ENCODE results near the gene E4F1. TPM values are rescaled to one million over a fixed set of nuclear protein-coding genes. Genes with fewer than 3 reads are reported as not detected.

E4F1 gene
- total and polyA plus RNA-seq, 4 donors = 4.4 to 19.1 (median 13.7) TPM

DNA sequence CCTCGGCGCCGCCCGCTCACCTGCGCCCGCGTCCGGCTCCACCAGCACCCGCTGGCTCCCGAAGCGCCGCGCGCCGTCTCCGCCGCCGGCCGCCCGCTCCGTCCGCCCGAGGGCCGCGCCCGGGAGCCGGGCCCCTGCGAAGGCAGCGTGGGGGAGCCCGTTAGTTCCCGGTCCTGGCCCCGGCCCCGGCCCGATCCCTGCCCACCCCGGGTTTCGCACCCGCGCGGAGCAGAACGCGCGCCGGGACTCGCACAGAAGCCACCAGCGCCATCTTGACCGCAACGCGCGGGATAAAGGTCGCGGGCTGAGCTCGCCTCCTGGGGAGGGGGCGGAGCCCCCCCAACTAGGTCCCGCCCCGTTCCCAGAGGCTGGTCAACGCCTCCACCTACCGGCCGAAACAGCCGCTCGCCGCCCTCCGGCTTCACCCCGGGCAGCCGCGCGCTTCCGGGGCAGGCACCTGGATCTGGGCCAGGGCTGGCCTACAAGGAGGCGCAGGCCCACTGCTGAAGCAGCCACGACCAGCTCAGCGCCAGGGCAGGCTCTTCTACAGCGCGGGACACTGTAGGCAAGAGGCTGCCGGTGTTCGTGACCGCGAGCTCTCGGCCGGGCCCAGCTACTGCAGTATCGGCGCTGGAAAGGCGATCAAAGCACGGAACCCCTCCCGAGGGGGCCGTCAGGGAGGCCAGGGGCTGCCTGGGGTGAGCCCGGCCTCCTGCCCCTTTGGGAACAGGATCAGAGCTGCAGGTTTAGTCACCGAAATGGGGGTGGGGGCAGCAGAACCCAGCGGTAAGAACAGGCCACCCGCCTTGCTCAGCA lies 28.1 kb downstream of the E4F1 start, which contains the start of gene ECI1:
Gene ECI1 (minus strand): TSS at position 292 of the 816 bp plus-strand sequence. CDS start 21 bp downstream, at position 271.
- H3K4me1 ChIP-seq (ENCODE audit: control insufficient read depth in 4 of 4, insufficient read depth in 4 of 4, low read length in 3 of 4) = peaks cover 6 to 40% (median 37%) of the 10 kb centered on the region in 4 donors
- H3K27ac ChIP-seq (ENCODE audit: low read depth in 1 of 2, low read length in 2 of 2) = peak within 1 kb of the TSS; percentile 81 to 82
- WGBS = under 1% methylated on average over 88 of the region's 88 CpGs
- TF ChIP-seq, protein P1, sequence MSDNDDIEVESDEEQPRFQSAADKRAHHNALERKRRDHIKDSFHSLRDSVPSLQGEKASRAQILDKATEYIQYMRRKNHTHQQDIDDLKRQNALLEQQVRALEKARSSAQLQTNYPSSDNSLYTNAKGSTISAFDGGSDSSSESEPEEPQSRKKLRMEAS (IDR thresholded peaks at IDR 0.05) = no peak
- TF ChIP-seq, protein P2, sequence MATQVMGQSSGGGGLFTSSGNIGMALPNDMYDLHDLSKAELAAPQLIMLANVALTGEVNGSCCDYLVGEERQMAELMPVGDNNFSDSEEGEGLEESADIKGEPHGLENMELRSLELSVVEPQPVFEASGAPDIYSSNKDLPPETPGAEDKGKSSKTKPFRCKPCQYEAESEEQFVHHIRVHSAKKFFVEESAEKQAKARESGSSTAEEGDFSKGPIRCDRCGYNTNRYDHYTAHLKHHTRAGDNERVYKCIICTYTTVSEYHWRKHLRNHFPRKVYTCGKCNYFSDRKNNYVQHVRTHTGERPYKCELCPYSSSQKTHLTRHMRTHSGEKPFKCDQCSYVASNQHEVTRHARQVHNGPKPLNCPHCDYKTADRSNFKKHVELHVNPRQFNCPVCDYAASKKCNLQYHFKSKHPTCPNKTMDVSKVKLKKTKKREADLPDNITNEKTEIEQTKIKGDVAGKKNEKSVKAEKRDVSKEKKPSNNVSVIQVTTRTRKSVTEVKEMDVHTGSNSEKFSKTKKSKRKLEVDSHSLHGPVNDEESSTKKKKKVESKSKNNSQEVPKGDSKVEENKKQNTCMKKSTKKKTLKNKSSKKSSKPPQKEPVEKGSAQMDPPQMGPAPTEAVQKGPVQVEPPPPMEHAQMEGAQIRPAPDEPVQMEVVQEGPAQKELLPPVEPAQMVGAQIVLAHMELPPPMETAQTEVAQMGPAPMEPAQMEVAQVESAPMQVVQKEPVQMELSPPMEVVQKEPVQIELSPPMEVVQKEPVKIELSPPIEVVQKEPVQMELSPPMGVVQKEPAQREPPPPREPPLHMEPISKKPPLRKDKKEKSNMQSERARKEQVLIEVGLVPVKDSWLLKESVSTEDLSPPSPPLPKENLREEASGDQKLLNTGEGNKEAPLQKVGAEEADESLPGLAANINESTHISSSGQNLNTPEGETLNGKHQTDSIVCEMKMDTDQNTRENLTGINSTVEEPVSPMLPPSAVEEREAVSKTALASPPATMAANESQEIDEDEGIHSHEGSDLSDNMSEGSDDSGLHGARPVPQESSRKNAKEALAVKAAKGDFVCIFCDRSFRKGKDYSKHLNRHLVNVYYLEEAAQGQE (IDR thresholded peaks at IDR 0.05) = peak; percentile 82
- no peak for TF ChIP-seq ZBTB33 (IDR thresholded peaks at IDR 0.05)
- peak; percentile 81 to 84 for TF ChIP-seq RAD21 (IDR thresholded peaks at IDR 0.05)
- TF ChIP-seq FOXA1 (IDR thresholded peaks at IDR 0.05) = peak; percentile 60
- TF ChIP-seq HNF4G (IDR thresholded peaks at IDR 0.05) = no peak
- peak; percentile 58 for TF ChIP-seq TAF1 (conservative IDR thresholded peaks at IDR 0.05)
- TF ChIP-seq GABPA (IDR thresholded peaks at IDR 0.05 in 1 of 2, conservative IDR thresholded peaks at IDR 0.05 in 1 of 2) = peak in 1 of 2 donors; percentile 85
- peak; percentile 71 for TF ChIP-seq CTCF (IDR thresholded peaks at IDR 0.05; ENCODE audit: low read depth, low read length, missing input control)
- peak; percentile 85 for TF ChIP-seq SP1 (IDR thresholded peaks at IDR 0.05)
- TF ChIP-seq HNF4A (conservative IDR thresholded peaks at IDR 0.05) = peak; percentile 30 to 50
- TF ChIP-seq ATF3 (IDR thresholded peaks at IDR 0.05) = no peak
- TF ChIP-seq NR2F2 (IDR thresholded peaks at IDR 0.05) = peak; percentile 68
- TF ChIP-seq JUND (IDR thresholded peaks at IDR 0.05) = no peak
- no peak for TF ChIP-seq FOXA2 (IDR thresholded peaks at IDR 0.05)
- peak; percentile 25 to 28 for TF ChIP-seq EGR1 (IDR thresholded peaks at IDR 0.05; ENCODE audit: low read depth in 2 of 2)
- TF ChIP-seq RXRA (IDR thresholded peaks at IDR 0.05) = peak; percentile 63 to 65
- TF ChIP-seq YY1 (IDR thresholded peaks at IDR 0.05) = peak; percentile 98
- peaks cover under 1 to 24% (median 12%) of the 10 kb centered on the region in 4 donors for H3K36me3 ChIP-seq (ENCODE audit: control insufficient read depth in 4 of 4, insufficient read depth in 3 of 4, low read depth in 1 of 4, low read length in 3 of 4)
- H3K9me3 ChIP-seq (ENCODE audit: control insufficient read depth in 4 of 4, low read length in 3 of 4) = no peaks in the 10 kb centered on the region
- peak; percentile 96 for DNase-seq (ENCODE audit: low spot score)
- H3K9ac ChIP-seq (ENCODE audit: low read depth in 1 of 2, low read length in 2 of 2) = peak within 1 kb of the TSS; percentile 34 to 84
- H3K27me3 ChIP-seq (ENCODE audit: control insufficient read depth in 4 of 4, insufficient read depth in 4 of 4, low read length in 3 of 4) = no peaks in the 10 kb centered on the region
- peak within 1 kb of the TSS; percentile 76 to 92 (median 79) for H3K4me3 ChIP-seq (ENCODE audit: low read depth in 1 of 3, low read length in 3 of 3)
